ENCODE results near the gene TRAPPC11.

The TRAPPC11 gene

GRCh38 chr4:183637461-183637860 is 21.6 kb upstream of the TRAPPC11 start:
- no peak for DNase-seq (ENCODE audit: low read depth in 2 of 2)

- no peak for DNase-seq (ENCODE audit: low read depth in 2 of 2)
Observed at GRCh38 chr4:183638436-183638835, 20.7 kb upstream of the TRAPPC11 start.

GRCh38 chr4:183639291-183639690 is 19.8 kb upstream of the TRAPPC11 start:
- no peak for DNase-seq (ENCODE audit: low read depth in 2 of 2)

- no peak for DNase-seq (ENCODE audit: low read depth in 2 of 2)
Observed at GRCh38 chr4:183645326-183645725, 13.8 kb upstream of the TRAPPC11 start.

- no peak for DNase-seq (ENCODE audit: low read depth in 2 of 2)
Observed at GRCh38 chr4:183657564-183657963, 1.5 kb upstream of the TRAPPC11 start.

GRCh38 chr4:183658362-183659028 is 598 bp upstream of the TRAPPC11 start:
- DNase-seq (ENCODE audit: low read depth in 2 of 2): no peak

GRCh38 chr4:183659872-183660242 is 764 bp downstream of the TRAPPC11 start:
- no peak for DNase-seq (ENCODE audit: low read depth in 2 of 2)

GRCh38 chr4:183666088-183666487 is 7.0 kb downstream of the TRAPPC11 start:
- no peak for DNase-seq (ENCODE audit: low read depth in 2 of 2)

GRCh38 chr4:183670251-183670650 is 11.2 kb downstream of the TRAPPC11 start:
- no peak for DNase-seq (ENCODE audit: low read depth in 2 of 2)

GRCh38 chr4:183670960-183671555 is 12.0 kb downstream of the TRAPPC11 start:
- no peak for DNase-seq (ENCODE audit: low read depth in 2 of 2)

GRCh38 chr4:183674153-183674552 is 15.1 kb downstream of the TRAPPC11 start:
- DNase-seq (ENCODE audit: low read depth in 2 of 2): no peak

- DNase-seq (ENCODE audit: low read depth in 2 of 2): peak; percentile 37 to 40
Observed at GRCh38 chr4:183675625-183676024, 16.5 kb downstream of the TRAPPC11 start.

- DNase-seq (ENCODE audit: low read depth in 2 of 2): no peak
Observed at GRCh38 chr4:183681119-183681518, 22.0 kb downstream of the TRAPPC11 start.

- DNase-seq (ENCODE audit: low read depth in 2 of 2): no peak
Observed at GRCh38 chr4:183686461-183686860, 27.4 kb downstream of the TRAPPC11 start.

- DNase-seq (ENCODE audit: low read depth in 2 of 2): no peak
Observed at GRCh38 chr4:183688216-183688615, 29.1 kb downstream of the TRAPPC11 start.

GRCh38 chr4:183691006-183691405 is 31.9 kb downstream of the TRAPPC11 start:
- no peak for DNase-seq (ENCODE audit: low read depth in 2 of 2)

GRCh38 chr4:183691897-183692296 is 32.8 kb downstream of the TRAPPC11 start:
- DNase-seq (ENCODE audit: low read depth in 2 of 2): no peak

- no peak for DNase-seq (ENCODE audit: low read depth in 2 of 2)
Observed at GRCh38 chr4:183698909-183699308, 39.8 kb downstream of the TRAPPC11 start.

GRCh38 chr4:183700407-183700806 is 41.3 kb downstream of the TRAPPC11 start:
- no peak for DNase-seq (ENCODE audit: low read depth in 2 of 2)

- no peak for DNase-seq (ENCODE audit: low read depth in 2 of 2)
Observed at GRCh38 chr4:183702492-183702891, 43.4 kb downstream of the TRAPPC11 start.

- no peak for DNase-seq (ENCODE audit: low read depth in 2 of 2)
Observed at GRCh38 chr4:183714626-183715025, 55.5 kb downstream of the TRAPPC11 start.

- no peak for DNase-seq (ENCODE audit: low read depth in 2 of 2)
Observed at GRCh38 chr4:183716302-183716701, 57.2 kb downstream of the TRAPPC11 start.

- no peak for DNase-seq (ENCODE audit: low read depth in 2 of 2)
Observed at GRCh38 chr4:183718876-183719275, 59.8 kb downstream of the TRAPPC11 start.
